Neural cell (in vitro differentiated cells): ENCODE data around the gene ZNF878. TPM values are rescaled to one million over a fixed set of nuclear protein-coding genes. Genes with fewer than 3 reads are reported as not detected.

Source experiments
- H2AFZ ChIP-seq: fragments of 200-600, 300-800 bp; sonication (generic), shearing (Covaris generic); 2 replicates; pipeline ENCODE4 v1.6.0; 2014; ENCODE audit warnings: low read depth, mild to moderate bottlenecking, antibody characterized with exemption, low read length, moderate library complexity
- H3F3A ChIP-seq: fragments of 200-600 bp; shearing (Covaris generic); 2 replicates; pipeline ENCODE4 v1.6.1; 2016; ENCODE audit warnings: mild to moderate bottlenecking, moderate library complexity, mixed read lengths, antibody characterized with exemption, low read length; ENCODE audit not compliant: insufficient read depth, poor library complexity, severe bottlenecking
- H3K27ac ChIP-seq: fragments of 200-600, 300-800 bp; sonication (generic), shearing (Covaris generic); 2 replicates; pipeline ENCODE4 v1.5.1; 2014; ENCODE audit warnings: mild to moderate bottlenecking, low read length, moderate library complexity
- H3K27me3 ChIP-seq: fragments of 300-800, 200-600 bp; sonication (generic), shearing (Covaris generic); 2 replicates; pipeline ENCODE4 v1.6.0; 2014; ENCODE audit warnings: mild to moderate bottlenecking, low read depth, low read length, moderate library complexity; ENCODE audit not compliant: insufficient read depth
- H3K36me3 ChIP-seq: fragments of 300-800, 200-600 bp; sonication (generic), shearing (Covaris generic); 2 replicates; pipeline ENCODE4 v1.5.1; 2014; ENCODE audit warnings: mild to moderate bottlenecking, antibody characterized with exemption, low read length, moderate library complexity; ENCODE audit not compliant: insufficient read depth
- H3K4me2 ChIP-seq: fragments of 300-800, 200-600 bp; sonication (generic), shearing (Covaris generic); 2 replicates; pipeline ENCODE4 v1.6.0; 2014; ENCODE audit warnings: mild to moderate bottlenecking, low read length
- H3K4me3 ChIP-seq: fragments of 300-800, 200-600 bp; sonication (generic), shearing (Covaris generic); 2 replicates; pipeline ENCODE4 v1.5.1; 2014; ENCODE audit warnings: mild to moderate bottlenecking, low read length, moderate library complexity
- H3K79me2 ChIP-seq: fragments of 200-600 bp; shearing (Covaris generic); replicated peaks from 2 replicates; pipeline ENCODE4 v1.6.0; 2014; ENCODE audit warnings: mild to moderate bottlenecking, low read length, moderate library complexity; ENCODE audit not compliant: insufficient read depth
- H3K9ac ChIP-seq: fragments of 300-800, 200-600 bp; sonication (generic), shearing (Covaris generic); 2 replicates; pipeline ENCODE4 v1.6.1; 2016; ENCODE audit warnings: mild to moderate bottlenecking, low read length, mixed read lengths
- H3K9me2 ChIP-seq: fragments of 200-600 bp; shearing (Covaris generic); 2 replicates; pipeline ENCODE4 v1.6.1; 2016; ENCODE audit warnings: mild to moderate bottlenecking, low read length, mixed read lengths; ENCODE audit not compliant: insufficient read depth
- H3K9me3 ChIP-seq: fragments of 200-600, 300-800 bp; sonication (generic), shearing (Covaris generic); 2 replicates; pipeline ENCODE4 v1.6.1; 2016; ENCODE audit warnings: mild to moderate bottlenecking, mixed run types, low read length, moderate library complexity, mixed read lengths
- H4K20me1 ChIP-seq: fragments of 200-600 bp; shearing (Covaris generic); 2 replicates; pipeline ENCODE4 v1.6.1; 2016; ENCODE audit warnings: mild to moderate bottlenecking, mixed run types; ENCODE audit not compliant: insufficient read depth
- EP300 ChIP-seq: fragments of 450-650 bp; conservative IDR thresholded peaks from 2 replicates; pipeline ENCODE4 v1.6.1; 2014; ENCODE audit warnings: antibody characterized with exemption, mild to moderate bottlenecking, moderate library complexity; ENCODE audit not compliant: poor library complexity, severe bottlenecking
- EZH2 ChIP-seq: fragments of 200-600, 300-800 bp; shearing (Covaris generic), sonication (generic); IDR thresholded peaks from 2 replicates; pipeline ENCODE4 v1.6.1; 2014; ENCODE audit warnings: antibody characterized with exemption, low read length, borderline replicate concordance, mild to moderate bottlenecking; ENCODE audit not compliant: insufficient read depth, poor library complexity, severe bottlenecking
- MXI1 ChIP-seq: fragments of 450-650 bp; conservative IDR thresholded peaks from 2 replicates; pipeline ENCODE4 v1.6.1; 2014; ENCODE audit warnings: antibody characterized with exemption, mild to moderate bottlenecking; ENCODE audit not compliant: poor library complexity, severe bottlenecking
- POLR2AphosphoS5 ChIP-seq: IDR thresholded peaks from 2 replicates; pipeline ENCODE4 v1.6.1; 2012
- RAD21 ChIP-seq: fragments of 450-650 bp; conservative IDR thresholded peaks from 2 replicates; pipeline ENCODE4 v1.6.1; 2014; ENCODE audit warnings: antibody characterized with exemption, mild to moderate bottlenecking, moderate library complexity
- REST ChIP-seq: IDR thresholded peaks from 2 replicates; pipeline ENCODE4 v1.6.1; 2012; ENCODE audit warnings: borderline replicate concordance
- SMC3 ChIP-seq: fragments of 450-650 bp; conservative IDR thresholded peaks from 2 replicates; pipeline ENCODE4 v1.6.1; 2014; ENCODE audit warnings: antibody characterized with exemption, mild to moderate bottlenecking, moderate library complexity; ENCODE audit not compliant: poor library complexity
- TAF1 ChIP-seq: IDR thresholded peaks from 2 replicates; pipeline ENCODE4 v1.6.1; 2012; ENCODE audit warnings: low read depth
- polyA plus RNA-seq: library from polyadenylated mRNA; depleted of rRNA; stranded (reverse); fragments of >200 nt; gene quantifications from 2 replicates; pipeline ENCODE4 v1.2.3, GENCODE V29; 2014
- small RNA-seq, 3 experiments: library from RNA; depleted of rRNA; stranded (forward); fragments of <200 nt; gene quantifications; one replicate each; pipeline ENCODE3, GENCODE V24; 2012
- TF ChIP-seq, protein P1 (sequence below): fragments of 450-650 bp; IDR thresholded peaks from 2 replicates; pipeline ENCODE4 v1.5.1; 2014; ENCODE audit warnings: antibody characterized with exemption, mild to moderate bottlenecking, moderate library complexity; ENCODE audit not compliant: poor library complexity, severe bottlenecking

The ZNF878 gene
- polyA plus RNA-seq, 1 donor from 2014 or later = 0.21 TPM

DNA sequence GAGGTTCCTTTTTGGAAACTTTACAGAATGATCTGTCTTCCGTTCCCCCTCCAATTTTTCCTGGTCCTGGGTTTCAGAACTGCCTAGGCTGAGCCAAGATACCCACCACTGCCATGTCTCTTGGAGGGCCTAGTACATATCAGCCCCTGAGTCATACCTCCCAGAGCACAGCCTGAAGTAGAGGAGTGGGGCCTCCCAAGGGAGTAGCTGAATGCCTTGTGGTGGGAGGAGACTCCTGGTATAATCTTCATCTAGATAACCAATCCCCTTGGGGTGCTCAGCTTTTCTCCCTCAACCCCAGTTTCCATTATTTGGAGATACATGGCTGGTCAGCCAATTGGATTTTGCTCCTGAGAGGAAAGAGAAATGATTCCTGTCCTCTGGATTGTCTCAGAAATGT is 57.6 kb downstream of the ZNF878 start:
- no peak for TF ChIP-seq TAF1
- TF ChIP-seq SMC3 = no peak
- TF ChIP-seq POLR2AphosphoS5 = no peak
- no peak for TF ChIP-seq MXI1
- TF ChIP-seq RAD21 = no peak
- no peak for TF ChIP-seq REST
- no peak for TF ChIP-seq EZH2
- TF ChIP-seq, protein P1, sequence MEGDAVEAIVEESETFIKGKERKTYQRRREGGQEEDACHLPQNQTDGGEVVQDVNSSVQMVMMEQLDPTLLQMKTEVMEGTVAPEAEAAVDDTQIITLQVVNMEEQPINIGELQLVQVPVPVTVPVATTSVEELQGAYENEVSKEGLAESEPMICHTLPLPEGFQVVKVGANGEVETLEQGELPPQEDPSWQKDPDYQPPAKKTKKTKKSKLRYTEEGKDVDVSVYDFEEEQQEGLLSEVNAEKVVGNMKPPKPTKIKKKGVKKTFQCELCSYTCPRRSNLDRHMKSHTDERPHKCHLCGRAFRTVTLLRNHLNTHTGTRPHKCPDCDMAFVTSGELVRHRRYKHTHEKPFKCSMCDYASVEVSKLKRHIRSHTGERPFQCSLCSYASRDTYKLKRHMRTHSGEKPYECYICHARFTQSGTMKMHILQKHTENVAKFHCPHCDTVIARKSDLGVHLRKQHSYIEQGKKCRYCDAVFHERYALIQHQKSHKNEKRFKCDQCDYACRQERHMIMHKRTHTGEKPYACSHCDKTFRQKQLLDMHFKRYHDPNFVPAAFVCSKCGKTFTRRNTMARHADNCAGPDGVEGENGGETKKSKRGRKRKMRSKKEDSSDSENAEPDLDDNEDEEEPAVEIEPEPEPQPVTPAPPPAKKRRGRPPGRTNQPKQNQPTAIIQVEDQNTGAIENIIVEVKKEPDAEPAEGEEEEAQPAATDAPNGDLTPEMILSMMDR = no peak
- no peak for TF ChIP-seq EP300
- Histone ChIP-seq H3K9ac (no peak overlapping the region), H3K9me2 (no peaks in the 10 kb centered on the region), H3K27me3 (no peaks in the 10 kb centered on the region), H3K9me3 (no peaks in the 10 kb centered on the region), H3K79me2 (peaks cover 41% of the 10 kb centered on the region), H3K27ac (no peak overlapping the region), H2AFZ (no peak overlapping the region), H3K4me2 (no peak overlapping the region), H4K20me1 (no peaks in the 10 kb centered on the region), H3K36me3 (no peaks in the 10 kb centered on the region), H3K4me3 (no peak overlapping the region), H3F3A (no peaks in the 10 kb centered on the region)

Small RNA genes lying within 50 kb of the gene (small RNA-seq; reads per million reads assigned to genes)
- gene RF00019 (0 to 1.2 (median 0) reads per million in 3 experiments), gene RNA5SP464 (0 reads per million in 3 experiments), gene RNA5SP465 (0 reads per million in 3 experiments), gene RNA5SP466 (0 reads per million in 3 experiments)

Other genes starting within 250 kb of the ZNF878 start
- gene ZNF440, start 238.7 kb downstream of the ZNF878 start, polyA plus RNA-seq = 24.7 and 26.6 TPM in 2 replicates
- 1.5 and 2.0 TPM in 2 replicates for gene ZNF439, start 204.2 kb downstream of the ZNF878 start, polyA plus RNA-seq
- 14.4 and 23.1 TPM in 2 replicates for gene ZNF69, start 165.2 kb downstream of the ZNF878 start, polyA plus RNA-seq
- gene ZNF700, start 127.9 kb downstream of the ZNF878 start, polyA plus RNA-seq = 32.8 and 35.9 TPM in 2 replicates
- 12.8 and 17.9 TPM in 2 replicates for gene ZNF763, start 87.9 kb downstream of the ZNF878 start, polyA plus RNA-seq
- gene ZNF433, start 17.3 kb downstream of the ZNF878 start, polyA plus RNA-seq = 37.3 and 40.6 TPM in 2 replicates
- 11.1 and 15.1 TPM in 2 replicates for gene ZNF844, start 11.8 kb upstream of the ZNF878 start, polyA plus RNA-seq
- gene ZNF20, start 87.4 kb upstream of the ZNF878 start, polyA plus RNA-seq = 12.0 and 15.3 TPM in 2 replicates
- gene ZNF625, start 103.8 kb upstream of the ZNF878 start, polyA plus RNA-seq = 11.2 and 11.6 TPM in 2 replicates
- gene ZNF136, start 110.1 kb upstream of the ZNF878 start, polyA plus RNA-seq = 14.2 and 16.2 TPM in 2 replicates
- gene ZNF44, start 241.9 kb upstream of the ZNF878 start, polyA plus RNA-seq = 14.7 and 19.2 TPM in 2 replicates